Measurements from ENCODE around the gene NEK9.
"Not testable (repeated sequence)": the region's sequence is repeated elsewhere in the genome, so short reads cannot be mapped to it uniquely, and the experiment has no call there.

Gene NEK9

GRCh38 chr14:75081660-75082229, 45.1 kb downstream of the NEK9 start:
- DNase-seq (ENCODE audit: insufficient read length, low spot score) (no peak), FAIRE-seq (no peak)
- no peak for TF ChIP-seq POLR2A (IDR thresholded peaks at IDR 0.05; ENCODE audit: low read depth, low read length)

- no peak for FAIRE-seq
- no peak for TF ChIP-seq POLR2A (IDR thresholded peaks at IDR 0.05; ENCODE audit: low read depth, low read length)
- DNase-seq (ENCODE audit: insufficient read length, low spot score), result no peak
Measured at GRCh38 chr14:75079521-75079920, 47.3 kb downstream of the NEK9 start.

DNA sequence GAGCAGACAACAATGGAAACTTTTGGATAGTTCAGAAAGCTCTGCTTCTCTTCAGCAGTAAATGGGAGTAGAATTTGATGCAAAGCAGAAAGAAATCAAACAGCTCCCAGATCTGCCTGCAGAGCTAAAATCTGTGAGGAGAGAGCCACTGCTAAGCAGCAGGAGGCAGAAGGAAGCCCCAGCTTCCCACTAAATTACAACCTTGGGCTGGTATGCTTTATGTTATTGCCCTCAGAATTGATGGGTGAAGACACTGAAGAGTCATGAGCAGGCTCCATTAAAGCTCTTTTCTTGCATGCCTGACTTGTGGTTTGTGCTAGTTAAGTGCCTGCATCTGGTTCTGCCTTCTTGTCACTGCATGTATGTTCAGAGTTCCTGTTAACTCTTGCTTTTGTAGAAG, 49.1 kb downstream of the NEK9 start:
- no peak for TF ChIP-seq POLR2A (IDR thresholded peaks at IDR 0.05; ENCODE audit: low read depth, low read length)
- DNase-seq (ENCODE audit: insufficient read length, low spot score) (no peak), FAIRE-seq (no peak)

GRCh38 chr14:75070383-75070782, 56.5 kb downstream of the NEK9 start:
- no peak for DNase-seq (ENCODE audit: insufficient read length, low spot score)
- no peak for FAIRE-seq
- no peak for TF ChIP-seq POLR2A (IDR thresholded peaks at IDR 0.05; ENCODE audit: low read depth, low read length)

DNA sequence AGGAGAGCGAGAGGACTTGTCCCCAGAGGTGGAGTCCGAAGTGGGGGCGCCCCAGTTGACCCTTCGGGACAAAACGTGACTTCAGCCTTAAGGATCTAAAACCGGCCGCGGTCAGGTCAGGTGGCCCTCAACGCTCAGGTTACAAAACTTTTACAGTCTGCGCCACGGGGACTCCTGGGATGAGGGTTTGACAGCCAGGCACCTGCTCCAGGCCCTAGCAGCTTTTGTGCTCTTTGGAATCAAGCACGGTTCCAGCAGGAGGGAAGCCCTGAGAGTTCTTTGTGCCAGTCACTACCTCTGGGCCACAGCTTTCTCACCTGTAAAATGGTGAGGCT, 57.1 kb downstream of the NEK9 start:
- TF ChIP-seq POLR2A (IDR thresholded peaks at IDR 0.05; ENCODE audit: low read depth, low read length), result no peak
- DNase-seq (ENCODE audit: insufficient read length, low spot score) (no peak), FAIRE-seq (no peak)

GRCh38 chr14:75069121-75069810, 57.6 kb downstream of the NEK9 start, which contains the start of gene ZC2HC1C:
TSS of gene ZC2HC1C (plus strand) at chr14:75069641. CDS start at chr14:75070574, 933 bp downstream.
- DNase-seq (ENCODE audit: insufficient read length, low spot score) (peak; percentile 69), FAIRE-seq (no peak)
- peak; percentile 12; the same call in 1 of the 2 replicates for TF ChIP-seq POLR2A (IDR thresholded peaks at IDR 0.05; ENCODE audit: low read depth, low read length)

- DNase-seq (ENCODE audit: insufficient read length, low spot score) (no peak), FAIRE-seq (peak; percentile 15)
- TF ChIP-seq POLR2A (IDR thresholded peaks at IDR 0.05; ENCODE audit: low read depth, low read length), result no peak
Measured at GRCh38 chr14:75068294-75069120, 58.3 kb downstream of the NEK9 start.

- DNase-seq (ENCODE audit: insufficient read length, low spot score); FAIRE-seq: not testable (repeated sequence)
Measured at GRCh38 chr14:75067765-75068164, 59.1 kb downstream of the NEK9 start.

GRCh38 chr14:75067212-75067611, 59.6 kb downstream of the NEK9 start:
- no peak for DNase-seq (ENCODE audit: insufficient read length, low spot score)
- no peak for TF ChIP-seq POLR2A (IDR thresholded peaks at IDR 0.05; ENCODE audit: low read depth, low read length)
- FAIRE-seq, result no peak

DNA sequence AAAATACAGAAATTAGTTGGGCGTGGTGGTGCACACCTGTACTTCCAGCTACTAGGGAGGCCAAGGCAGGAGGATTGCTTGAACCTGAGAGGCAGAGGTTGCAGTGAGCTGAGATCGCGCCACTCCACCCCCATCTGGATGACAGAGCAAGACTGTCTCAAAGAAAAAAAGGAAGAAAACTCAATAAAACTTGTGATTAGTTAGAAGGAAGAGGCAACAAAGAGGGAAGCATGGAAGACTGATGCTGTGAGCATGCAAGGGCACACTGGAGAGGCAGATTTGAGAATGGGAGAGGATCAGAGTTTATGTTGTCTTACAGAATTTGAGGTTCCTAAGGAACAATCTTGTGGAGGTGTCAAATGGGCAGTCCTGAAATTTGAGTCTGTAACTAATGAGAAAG, 60.2 kb downstream of the NEK9 start:
- no peak for TF ChIP-seq POLR2A (IDR thresholded peaks at IDR 0.05; ENCODE audit: low read depth, low read length)
- DNase-seq (ENCODE audit: insufficient read length, low spot score) (no peak), FAIRE-seq (no peak)

GRCh38 chr14:75064205-75064567, 62.7 kb downstream of the NEK9 start:
- FAIRE-seq, result no peak
- no peak for DNase-seq (ENCODE audit: insufficient read length, low spot score)
- TF ChIP-seq POLR2A (IDR thresholded peaks at IDR 0.05; ENCODE audit: low read depth, low read length), result no peak

GRCh38 chr14:75063491-75064204, 63.2 kb downstream of the NEK9 start, which contains the start of gene ACYP1:
TSS of gene ACYP1 (minus strand) at chr14:75064024. CDS start at chr14:75063553, 471 bp downstream.
- peak; percentile 87 for FAIRE-seq
- TF ChIP-seq POLR2A (IDR thresholded peaks at IDR 0.05; ENCODE audit: low read depth, low read length), result peak; percentile 50
- peak; percentile 53 for DNase-seq (ENCODE audit: insufficient read length, low spot score)

DNA sequence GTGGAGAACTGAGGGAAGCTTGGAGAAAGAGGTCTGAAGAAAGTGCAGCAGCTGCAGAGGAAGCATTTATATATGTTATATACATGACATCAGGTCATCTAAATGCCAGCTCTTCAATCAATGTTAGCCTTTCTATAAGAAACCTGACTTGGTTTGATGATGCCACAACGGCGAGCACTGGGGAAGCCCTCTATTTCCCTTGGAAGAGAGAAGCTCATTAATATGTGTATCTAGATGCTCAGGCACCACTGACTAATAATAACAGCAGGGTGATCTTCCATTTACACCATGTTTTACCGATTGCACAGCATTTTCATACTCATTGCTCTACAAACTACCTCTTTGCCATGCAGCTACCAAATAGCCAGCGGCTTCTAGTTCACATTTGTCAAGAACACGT, 63.8 kb downstream of the NEK9 start:
- no peak for TF ChIP-seq POLR2A (IDR thresholded peaks at IDR 0.05; ENCODE audit: low read depth, low read length)
- FAIRE-seq (no peak), DNase-seq (ENCODE audit: insufficient read length, low spot score) (no peak)

GRCh38 chr14:75060420-75060819, 66.4 kb downstream of the NEK9 start:
- FAIRE-seq (no peak), DNase-seq (ENCODE audit: insufficient read length, low spot score) (no peak)
- no peak for TF ChIP-seq POLR2A (IDR thresholded peaks at IDR 0.05; ENCODE audit: low read depth, low read length)

Measured in H54 (cell line).